ENCODE results near the gene CLEC18A.
"Not testable (repeated sequence)": the region's sequence is repeated elsewhere in the genome, so short reads cannot be mapped to it uniquely, and the experiment has no call there.

- TF ChIP-seq CTCF, EZH2, EZH2phosphoT487 (IDR thresholded peaks at IDR 0.05): not testable (repeated sequence)
These were observed 21.8 kb downstream of the CLEC18A start for GRCh38 chr16:69972935-69973334.

Measured in neural progenitor cell (in vitro differentiated cells).